B cell (primary cell): ENCODE data around the gene BCKDK. TPM values are rescaled to one million over a fixed set of nuclear protein-coding genes. Genes with fewer than 3 reads are reported as not detected.

Experiments
- ATAC-seq: fragments of 200-7000 bp; cut with Tn5 transposase; one replicate; pipeline ENCODE4 v1.10.0; 2021; ENCODE audit warnings: low read depth, mild to moderate bottlenecking, moderate number of reproducible peaks, moderate library complexity
- CTCF ChIA-PET: fragments of 350-600 bp; sonication (Branson Sonifier 250); formaldehyde crosslinking; loops from one replicate; lab custom pipeline; 2021; ENCODE audit warnings: antibody characterized with exemption, inconsistent platforms; lab: Charles Lee
- POLR2A ChIA-PET: fragments of 350-600 bp; sonication (Branson Sonifier 250); formaldehyde crosslinking; loops from one replicate; lab custom pipeline; 2021; ENCODE audit warnings: antibody characterized with exemption; lab: Charles Lee
- DNase-seq: peaks from one replicate; pipeline ENCODE4 v3.0.0; 2013
- H2AFZ ChIP-seq: 2 replicates; pipeline ENCODE4 v1.6.1; 2012; ENCODE audit warnings: mild to moderate bottlenecking, low read depth, low read length; ENCODE audit not compliant: insufficient read depth, poor library complexity, severe bottlenecking
- H3K27ac ChIP-seq, 2 donors: 1 replicate in 1 of 2; 2 replicates in 1 of 2; pipeline ENCODE4 v1.5.1; 2012 to 2013; ENCODE audit warnings: low read length in 2 of 2, mild to moderate bottlenecking in 2 of 2, moderate library complexity in 1 of 2
- H3K27me3 ChIP-seq, 4 experiments: fragments of 200-600 bp in 1 of 4; sonication (generic) in 1 of 4; replicated peaks in 1 of 4; 1 replicate in 2 of 4; 2 replicates in 2 of 4; pipeline versions ENCODE4 v1.6.1 to v1.7.0; 2013 to 2016; ENCODE audit warnings: low read length in 3 of 4, mild to moderate bottlenecking in 2 of 4, mixed read lengths in 1 of 4, moderate library complexity in 1 of 4; ENCODE audit not compliant: insufficient read depth in 4 of 4, control insufficient read depth in 3 of 4; ENCODE audit errors: control extremely low read depth in 1 of 4
- H3K36me3 ChIP-seq, 2 experiments: replicated peaks in 1 of 2; 1 replicate in 1 of 2; 2 replicates in 1 of 2; pipeline versions ENCODE4 v1.6.1 to v1.7.1; 2013; ENCODE audit warnings: low read length in 1 of 2; ENCODE audit not compliant: insufficient read depth in 2 of 2, control insufficient read depth in 1 of 2; ENCODE audit errors: control extremely low read depth in 1 of 2, extremely low read depth in 1 of 2
- H3K4me1 ChIP-seq, 2 donors: fragments of 200-600 bp in 1 of 2; sonication (generic) in 1 of 2; 1 replicate in 1 of 2; 2 replicates in 1 of 2; pipeline versions ENCODE4 v1.5.1 to v1.6.1; 2013 to 2017; ENCODE audit warnings: low read length in 2 of 2; ENCODE audit not compliant: control insufficient read depth in 2 of 2, insufficient read depth in 2 of 2
- H3K4me2 ChIP-seq: replicated peaks from 2 replicates; pipeline ENCODE3; 2012; ENCODE audit warnings: mild to moderate bottlenecking, low read depth, low read length; ENCODE audit not compliant: poor library complexity, severe bottlenecking
- H3K4me3 ChIP-seq, 5 experiments: fragments of 200-600 bp in 1 of 5; sonication (generic) in 1 of 5; 1 replicate in 3 of 5; 2 replicates in 2 of 5; pipeline versions ENCODE4 v1.5.1 to v1.7.0; 2011 to 2016; ENCODE audit warnings: low read length in 4 of 5, mild to moderate bottlenecking in 4 of 5, low read depth in 2 of 5, control low read depth in 1 of 5, moderate library complexity in 1 of 5; ENCODE audit not compliant: insufficient read depth in 1 of 5; ENCODE audit errors: control extremely low read depth in 1 of 5, extremely low read depth in 1 of 5
- H3K79me2 ChIP-seq: fragments of 200-600 bp; sonication (generic); one replicate; pipeline ENCODE4 v1.6.0; 2016; ENCODE audit warnings: low read length; ENCODE audit not compliant: control insufficient read depth, insufficient read depth
- H3K9ac ChIP-seq: fragments of 200-600 bp; sonication (generic); 2 replicates; pipeline ENCODE4 v1.6.1; 2017; ENCODE audit warnings: mild to moderate bottlenecking, low read length, moderate library complexity
- H3K9me3 ChIP-seq, 3 donors: one replicate each; pipeline versions ENCODE4 v1.6.1 to v1.7.1; 2013; ENCODE audit warnings: low read length in 2 of 3; ENCODE audit not compliant: control insufficient read depth in 2 of 3, insufficient read depth in 1 of 3; ENCODE audit errors: control extremely low read depth in 1 of 3
- H4K20me1 ChIP-seq: 2 replicates; pipeline ENCODE4 v1.6.0; 2012; ENCODE audit warnings: mild to moderate bottlenecking, low read length; ENCODE audit not compliant: insufficient read depth, control insufficient read depth, poor library complexity, severe bottlenecking
- H3K27ac Mint-ChIP-seq: one replicate; pipeline ENCODE4 v1.8.0; 2021; ENCODE audit warnings: mixed read lengths
- H3K27me3 Mint-ChIP-seq: one replicate; pipeline ENCODE4 v1.8.0; 2021; ENCODE audit warnings: mixed read lengths
- H3K4me1 Mint-ChIP-seq: one replicate; pipeline ENCODE4 v1.8.0; 2021; ENCODE audit warnings: mixed read lengths
- H3K4me3 Mint-ChIP-seq: one replicate; pipeline ENCODE4 v1.8.0; 2021; ENCODE audit warnings: mixed read lengths
- H3K9me3 Mint-ChIP-seq: one replicate; pipeline ENCODE4 v1.8.0; 2022; ENCODE audit warnings: mixed read lengths; ENCODE audit not compliant: insufficient read depth
- EZH2 ChIP-seq: IDR thresholded peaks from 2 replicates; pipeline ENCODE4 v1.6.1; 2012; ENCODE audit warnings: borderline replicate concordance, low read depth, mild to moderate bottlenecking, moderate library complexity, low read length; ENCODE audit not compliant: insufficient read depth, poor library complexity, severe bottlenecking
- WGBS: methylation state at CpG from one replicate; pipeline ENCODE4 v1.1.5; 2013; ENCODE audit warnings: missing lambda C conversion rate; ENCODE audit not compliant: insufficient coverage; 5-methylcytosine and 5-hydroxymethylcytosine counted together
- intact Hi-C: fragments of 100-400 bp; cut with micrococcal nuclease; formaldehyde crosslinking; loops from one replicate; pipeline ENCODE4 v1.10.0; 2022
- polyA plus RNA-seq: library from polyadenylated mRNA; depleted of rRNA; stranded (reverse); fragments of >200 nt; gene quantifications from 2 replicates; pipeline ENCODE4 v1.2.3, GENCODE V29; 2012
- total RNA-seq, 2 donors: library from RNA; stranded (reverse); fragments of 120-200 nt in 1 of 2; gene quantifications; 1 replicate in 1 of 2; 2 replicates in 1 of 2; pipeline versions ENCODE4 v1.2.3 to v1.2.4, GENCODE V29; 2013 to 2022
- TF ChIP-seq, protein P1 (sequence below): fragments of 200-600 bp; IDR thresholded peaks from one replicate; pipeline ENCODE4 v1.8.0; 2022; ENCODE audit warnings: antibody characterized with exemption, mild to moderate bottlenecking

Gene BCKDK
- total and polyA plus RNA-seq, 2 donors (not counting 1 experiment from before 2014, with no cell fraction given): 24.7 to 27.6 TPM

DNA sequence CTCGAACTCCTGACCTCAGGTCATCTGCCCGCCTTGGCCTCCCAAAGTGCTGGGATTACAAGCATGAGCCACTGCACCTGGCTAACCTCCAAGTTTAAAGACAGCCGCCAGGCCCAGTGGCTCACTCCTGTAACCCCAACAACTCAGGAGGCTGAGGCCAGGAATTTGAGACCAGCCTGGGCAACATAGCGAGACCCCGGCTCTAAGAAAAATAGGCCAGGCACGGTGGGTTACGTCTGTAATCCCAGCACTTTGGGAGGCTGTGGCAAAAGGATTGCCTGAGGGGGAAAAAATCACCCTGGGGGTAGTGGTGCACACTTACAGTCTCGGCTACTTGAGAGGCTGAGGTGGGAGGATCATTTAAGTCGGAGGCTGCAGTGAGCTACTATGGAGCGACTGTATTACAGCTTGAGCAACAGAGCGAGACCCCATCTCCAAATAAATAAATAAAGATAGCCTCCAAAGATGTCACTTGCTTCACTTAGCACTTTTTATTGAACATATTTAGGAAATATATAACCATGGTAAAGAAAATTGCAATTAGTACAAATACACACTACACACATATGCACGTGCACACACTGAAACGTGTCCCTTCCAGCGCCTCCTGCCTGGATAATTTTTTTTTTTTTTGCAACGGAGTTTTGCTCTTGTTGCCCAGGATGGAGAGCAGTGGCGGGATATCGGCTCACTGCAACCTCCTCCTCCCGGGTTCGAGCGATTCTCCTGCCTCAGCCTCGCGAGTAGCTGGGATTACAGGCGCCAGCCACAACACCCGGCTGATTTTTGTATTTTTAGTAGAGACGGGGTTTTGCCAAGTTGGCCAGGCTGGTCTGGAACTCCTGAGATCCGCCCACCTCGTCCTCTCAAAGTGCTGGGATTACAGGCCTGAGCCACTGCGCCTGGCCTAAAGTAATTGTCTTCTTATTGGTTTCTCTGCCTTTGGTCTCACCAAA lies 1.4 kb upstream of the BCKDK start:
- no peak for TF ChIP-seq EZH2
- TF ChIP-seq, protein P1, sequence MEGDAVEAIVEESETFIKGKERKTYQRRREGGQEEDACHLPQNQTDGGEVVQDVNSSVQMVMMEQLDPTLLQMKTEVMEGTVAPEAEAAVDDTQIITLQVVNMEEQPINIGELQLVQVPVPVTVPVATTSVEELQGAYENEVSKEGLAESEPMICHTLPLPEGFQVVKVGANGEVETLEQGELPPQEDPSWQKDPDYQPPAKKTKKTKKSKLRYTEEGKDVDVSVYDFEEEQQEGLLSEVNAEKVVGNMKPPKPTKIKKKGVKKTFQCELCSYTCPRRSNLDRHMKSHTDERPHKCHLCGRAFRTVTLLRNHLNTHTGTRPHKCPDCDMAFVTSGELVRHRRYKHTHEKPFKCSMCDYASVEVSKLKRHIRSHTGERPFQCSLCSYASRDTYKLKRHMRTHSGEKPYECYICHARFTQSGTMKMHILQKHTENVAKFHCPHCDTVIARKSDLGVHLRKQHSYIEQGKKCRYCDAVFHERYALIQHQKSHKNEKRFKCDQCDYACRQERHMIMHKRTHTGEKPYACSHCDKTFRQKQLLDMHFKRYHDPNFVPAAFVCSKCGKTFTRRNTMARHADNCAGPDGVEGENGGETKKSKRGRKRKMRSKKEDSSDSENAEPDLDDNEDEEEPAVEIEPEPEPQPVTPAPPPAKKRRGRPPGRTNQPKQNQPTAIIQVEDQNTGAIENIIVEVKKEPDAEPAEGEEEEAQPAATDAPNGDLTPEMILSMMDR: no peak
- Histone ChIP-seq H3K79me2 (peaks cover 10% of the 10 kb centered on the region), H3K9me3 (no peaks in the 10 kb centered on the region), H3K27me3 (no peaks in the 10 kb centered on the region), H4K20me1 (no peaks in the 10 kb centered on the region), H3K4me1 (peaks cover 7 to 18% of the 10 kb centered on the region in 2 donors), H3K4me3 (no peak overlapping the region), H3K36me3 (peaks cover 0 to 21% of the 10 kb centered on the region in 2 experiments), H2AFZ (no peak overlapping the region), H3K27ac (no peak overlapping the region), H3K4me2 (no peak overlapping the region), H3K9ac (no peak overlapping the region)
- Mint-ChIP-seq H3K4me1 (peaks cover 21% of the 10 kb centered on the region), H3K27ac (no peak overlapping the region), H3K9me3 (no peaks in the 10 kb centered on the region), H3K4me3 (peak overlapping the region; percentile 91), H3K27me3 (no peaks in the 10 kb centered on the region)
- ATAC-seq: no peak
- WGBS: 96% methylated on average over 21 of the region's 28 CpGs
- POLR2A ChIA-PET: interaction anchor here (1.1 kb wide), 1 partner anchor 11 kb away, joined by 3 read pairs; the partner anchor contains the start of gene KAT8
- intact Hi-C loops: loop anchor here (10.0 kb wide), 1 partner anchor 78 kb away; the partner anchor contains the start of gene FUS
- no peak for DNase-seq
- CTCF ChIA-PET: interaction anchor here (0.7 kb wide), 1 partner anchor 36 kb away, joined by 4 read pairs; no protein-coding TSS in a partner anchor
